ENCODE results near the gene SIAE.
A peak's percentile ranks its signal among the peaks of the same experiment; 100 is the strongest.

SIAE gene

DNA sequence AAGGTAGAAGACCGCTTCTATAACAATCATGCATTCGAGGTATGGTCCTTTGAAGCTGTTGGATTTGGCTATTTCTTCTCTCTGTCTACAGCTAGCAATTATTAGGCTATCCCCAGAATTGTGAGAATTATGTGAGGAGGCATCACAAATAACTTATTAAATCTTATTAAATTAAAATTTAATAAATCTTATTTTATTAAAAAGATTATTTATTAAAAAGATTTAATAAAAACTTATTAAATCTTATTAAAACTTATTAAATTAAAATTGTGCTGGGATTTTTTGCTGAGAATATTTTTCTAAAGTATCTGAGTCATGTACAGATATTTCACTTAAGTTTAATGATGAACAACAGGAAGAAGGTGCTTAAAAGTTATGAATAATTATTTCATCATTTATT lies 7.9 kb upstream of the SIAE start:
- TF ChIP-seq, protein P1, sequence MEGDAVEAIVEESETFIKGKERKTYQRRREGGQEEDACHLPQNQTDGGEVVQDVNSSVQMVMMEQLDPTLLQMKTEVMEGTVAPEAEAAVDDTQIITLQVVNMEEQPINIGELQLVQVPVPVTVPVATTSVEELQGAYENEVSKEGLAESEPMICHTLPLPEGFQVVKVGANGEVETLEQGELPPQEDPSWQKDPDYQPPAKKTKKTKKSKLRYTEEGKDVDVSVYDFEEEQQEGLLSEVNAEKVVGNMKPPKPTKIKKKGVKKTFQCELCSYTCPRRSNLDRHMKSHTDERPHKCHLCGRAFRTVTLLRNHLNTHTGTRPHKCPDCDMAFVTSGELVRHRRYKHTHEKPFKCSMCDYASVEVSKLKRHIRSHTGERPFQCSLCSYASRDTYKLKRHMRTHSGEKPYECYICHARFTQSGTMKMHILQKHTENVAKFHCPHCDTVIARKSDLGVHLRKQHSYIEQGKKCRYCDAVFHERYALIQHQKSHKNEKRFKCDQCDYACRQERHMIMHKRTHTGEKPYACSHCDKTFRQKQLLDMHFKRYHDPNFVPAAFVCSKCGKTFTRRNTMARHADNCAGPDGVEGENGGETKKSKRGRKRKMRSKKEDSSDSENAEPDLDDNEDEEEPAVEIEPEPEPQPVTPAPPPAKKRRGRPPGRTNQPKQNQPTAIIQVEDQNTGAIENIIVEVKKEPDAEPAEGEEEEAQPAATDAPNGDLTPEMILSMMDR (conservative IDR thresholded peaks at IDR 0.05; ENCODE audit: control insufficient read depth, insufficient read depth, low read depth, low read length): no peak
- no peak for DNase-seq (ENCODE audit: low read depth)
- H3K4me3 ChIP-seq (ENCODE audit: control insufficient read depth, low read depth, low read length): no peak overlapping the region

DNA sequence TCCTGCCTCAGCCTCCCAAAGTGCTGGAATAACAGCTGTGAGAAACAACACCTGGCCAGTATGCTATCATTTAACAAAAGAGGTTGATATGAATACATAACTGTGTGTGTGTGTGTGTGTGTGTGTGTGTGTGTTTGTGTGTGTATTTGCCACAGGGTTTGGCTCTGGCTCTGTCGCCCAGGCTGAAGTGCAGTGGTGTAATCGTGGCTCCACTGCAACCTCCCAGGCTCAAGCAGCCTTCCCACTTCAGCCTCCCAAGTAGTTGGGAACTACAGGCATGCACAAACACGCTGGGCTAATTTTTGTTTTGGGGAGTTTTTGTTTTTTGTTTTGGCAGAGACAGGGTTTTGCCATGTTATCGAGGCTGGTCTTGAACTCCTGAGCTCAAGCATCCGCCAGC lies 4.9 kb upstream of the SIAE start:
- no peak overlapping the region for H3K4me3 ChIP-seq (ENCODE audit: control insufficient read depth, low read depth, low read length)
- TF ChIP-seq, protein P1 (conservative IDR thresholded peaks at IDR 0.05; ENCODE audit: control insufficient read depth, insufficient read depth, low read depth, low read length): no peak
- no peak for DNase-seq (ENCODE audit: low read depth)

DNA sequence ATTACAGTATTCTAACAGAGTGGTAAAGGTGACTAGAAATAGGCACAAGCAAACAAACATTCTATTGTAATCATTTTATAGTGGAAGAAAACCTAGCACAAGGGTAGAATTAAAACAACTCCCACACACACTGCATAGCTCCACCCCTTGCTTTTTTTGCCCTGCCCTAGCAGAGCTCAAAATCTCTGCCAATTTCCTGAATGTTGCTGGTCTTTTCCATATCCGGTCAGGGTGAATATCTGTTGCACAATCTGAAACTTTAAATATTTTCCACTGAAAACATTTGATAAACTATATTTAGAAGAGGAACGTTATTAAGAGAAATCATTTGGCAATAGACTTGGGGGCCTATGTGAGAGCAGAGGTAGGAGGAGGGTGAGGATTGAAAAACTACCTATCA lies 2.8 kb upstream of the SIAE start:
- no peak overlapping the region for H3K4me3 ChIP-seq (ENCODE audit: control insufficient read depth, low read depth, low read length)
- TF ChIP-seq, protein P1 (conservative IDR thresholded peaks at IDR 0.05; ENCODE audit: control insufficient read depth, insufficient read depth, low read depth, low read length): no peak
- DNase-seq (ENCODE audit: low read depth): peak; percentile 65

DNA sequence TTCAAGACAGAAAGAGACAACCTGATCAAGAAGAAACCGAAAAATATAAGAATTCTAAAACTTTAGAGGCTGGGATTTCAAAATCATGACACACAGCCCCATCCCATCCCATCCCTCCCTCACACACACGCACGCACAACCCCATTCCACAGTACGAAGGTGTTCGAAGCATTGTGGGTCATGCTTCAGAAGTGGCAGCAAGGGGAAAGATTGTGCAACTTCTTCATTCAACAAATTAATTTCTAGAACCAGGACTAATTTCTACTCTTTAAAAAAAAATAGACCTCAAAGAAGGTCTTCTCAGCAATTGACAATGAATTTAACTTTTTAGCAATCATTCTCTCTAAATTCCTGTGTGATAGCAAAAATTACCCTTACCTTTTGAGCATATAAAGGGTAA lies 1.0 kb upstream of the SIAE start:
- peak overlapping the region; percentile 83 for H3K4me3 ChIP-seq (ENCODE audit: control insufficient read depth, low read depth, low read length)
- TF ChIP-seq, protein P1 (conservative IDR thresholded peaks at IDR 0.05; ENCODE audit: control insufficient read depth, insufficient read depth, low read depth, low read length): no peak
- peak; percentile 7 for DNase-seq (ENCODE audit: low read depth)

DNA sequence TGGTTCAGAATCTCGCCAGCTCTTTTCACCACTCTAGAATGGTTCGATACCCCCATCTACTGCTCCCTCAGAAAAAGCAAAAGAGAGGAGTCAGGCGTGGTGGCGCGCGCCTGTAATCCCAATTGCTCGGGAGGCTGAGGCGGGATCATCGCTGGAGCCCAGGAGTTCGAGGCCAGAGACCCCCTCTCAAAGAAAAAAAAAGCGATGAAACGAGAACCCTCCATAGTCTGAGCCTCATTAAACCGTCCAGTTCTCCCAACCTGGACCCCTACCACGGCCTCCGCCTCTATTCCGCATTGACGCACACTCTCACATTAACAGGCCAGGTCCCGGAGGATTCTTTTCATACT lies 604 bp upstream of the SIAE start:
- DNase-seq (ENCODE audit: low read depth): no peak
- TF ChIP-seq, protein P1 (conservative IDR thresholded peaks at IDR 0.05; ENCODE audit: control insufficient read depth, insufficient read depth, low read depth, low read length): no peak
- peak overlapping the region; percentile 83 for H3K4me3 ChIP-seq (ENCODE audit: control insufficient read depth, low read depth, low read length)

DNA sequence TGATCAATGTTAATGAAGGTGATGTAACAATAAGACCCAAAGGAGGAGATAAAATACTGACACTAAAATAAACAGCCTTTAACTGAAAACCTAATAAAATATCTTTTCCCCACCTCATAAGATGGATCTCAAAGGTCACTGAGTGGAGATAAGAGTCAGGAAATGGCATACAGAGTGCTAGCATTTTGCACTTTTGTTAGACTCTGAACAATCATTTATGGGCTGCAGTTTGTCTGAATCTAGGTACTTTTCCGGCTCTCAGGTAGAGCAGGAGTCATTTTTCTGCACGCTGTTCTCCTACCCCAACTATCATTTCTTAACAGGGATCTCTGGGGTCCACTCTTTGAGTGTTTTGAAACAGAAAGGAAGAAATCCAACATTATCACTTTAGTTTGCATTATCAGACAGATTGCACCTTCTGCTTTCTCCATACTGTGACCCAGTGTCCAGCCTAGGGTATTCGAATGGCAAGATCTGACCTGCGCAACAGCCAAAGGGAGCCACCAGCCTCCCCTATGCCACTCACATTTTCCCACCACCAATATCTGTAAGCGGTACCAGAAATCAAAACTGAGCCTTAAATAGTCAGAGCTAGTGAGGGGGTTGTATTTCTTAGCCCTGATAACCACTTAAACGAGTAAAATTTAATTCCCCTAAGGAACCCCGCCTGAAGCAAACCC lies 863 bp downstream of the SIAE start:
- TF ChIP-seq, protein P1 (conservative IDR thresholded peaks at IDR 0.05; ENCODE audit: control insufficient read depth, insufficient read depth, low read depth, low read length): no peak
- DNase-seq (ENCODE audit: low read depth): no peak
- H3K4me3 ChIP-seq (ENCODE audit: control insufficient read depth, low read depth, low read length): peak overlapping the region; percentile 83

DNA sequence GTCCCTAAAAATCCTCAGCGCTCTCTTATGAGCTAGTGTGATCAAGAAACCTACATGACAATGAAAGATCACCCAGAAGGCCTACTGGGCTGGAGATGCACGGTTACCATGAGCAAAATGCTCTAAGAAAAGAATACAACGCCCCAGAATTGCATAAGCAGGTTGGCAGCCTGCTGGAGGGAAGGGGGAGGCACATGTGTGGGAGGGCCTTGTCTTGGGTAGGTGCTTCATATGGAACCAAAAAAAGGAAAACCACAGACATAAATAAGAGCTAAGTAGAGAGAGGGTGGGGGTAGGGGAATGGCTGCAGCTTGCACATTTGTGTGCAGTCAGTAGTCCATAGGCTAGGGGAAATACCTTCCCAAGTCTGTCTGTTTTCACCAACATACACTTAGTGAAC lies 2.8 kb downstream of the SIAE start:
- peak; percentile 18 for DNase-seq (ENCODE audit: low read depth)
- TF ChIP-seq, protein P1 (conservative IDR thresholded peaks at IDR 0.05; ENCODE audit: control insufficient read depth, insufficient read depth, low read depth, low read length): no peak
- H3K4me3 ChIP-seq (ENCODE audit: control insufficient read depth, low read depth, low read length): no peak overlapping the region

Measured in fibroblast of mammary gland (primary cell).